K562 (cell line): ENCODE measurements around the gene MBD2. TPM values are rescaled to one million over a fixed set of nuclear protein-coding genes. Genes with fewer than 3 reads are reported as not detected.

Source experiments
- ATAC-seq: fragments of 200-7000 bp; cut with Tn5 transposase; 3 replicates; pipeline ENCODE4 v1.9.1; 2020; ENCODE audit warnings: moderate library complexity
- BruUV-seq: library from RNA; stranded (reverse); fragments of 400-500 nt; replicated peaks from 2 replicates; lab custom pipeline; 2021; lab: Mats Ljungman, UMichigan
- CTCF ChIA-PET: fragments of 300-600 bp; formaldehyde crosslinking; extraction: SDS; loops from one replicate; lab custom pipeline; 2021; ENCODE audit warnings: low intra/inter-chr PET ratio; lab: Yijun Ruan, JAX
- POLR2A ChIA-PET: fragments of 300-600, 350-650 bp; sonication (Branson Sonifier 250); formaldehyde crosslinking; extraction: SDS; loops from one replicate; lab custom pipeline; 2021; ENCODE audit warnings: antibody characterized with exemption, inconsistent platforms; lab: Yijun Ruan, JAX
- DNase-seq, 4 experiments: peaks; one replicate each; pipeline versions ENCODE4 v3.0.0 to v3.0.0-alpha.2; 2011 to 2018; ENCODE audit warnings: low spot score in 3 of 4, mixed read lengths in 3 of 4; ENCODE audit errors: extremely low read depth in 1 of 4
- FAIRE-seq: peaks from 2 replicates; lab custom pipeline; 2011; peaks lifted over from hg19 to GRCh38; lab: Jason Lieb, UNC
- H2AFZ ChIP-seq: 2 replicates; pipeline ENCODE4 v1.6.0; 2011; ENCODE audit warnings: low read depth, low read length, control low read depth, inconsistent platforms
- H3K27ac ChIP-seq: fragments of 200-600 bp; 3 replicates; pipeline ENCODE4 v1.8.0; 2011; ENCODE audit warnings: low read depth, mild to moderate bottlenecking, control low read depth, inconsistent platforms, low read length, moderate library complexity, mixed read lengths; ENCODE audit errors: extremely low read depth
- H3K27me3 ChIP-seq, 2 experiments: fragments of 300-600 bp in 1 of 2; 2 replicates in 1 of 2; 3 replicates in 1 of 2; pipeline versions ENCODE4 v1.6.0 to v1.8.0; 2011; ENCODE audit warnings: inconsistent platforms in 2 of 2, low read length in 2 of 2, mild to moderate bottlenecking in 1 of 2, mixed read lengths in 1 of 2, moderate library complexity in 1 of 2; ENCODE audit not compliant: control insufficient read depth in 2 of 2, insufficient read depth in 2 of 2
- H3K36me3 ChIP-seq: fragments of 300-600 bp; 3 replicates; pipeline ENCODE4 v1.8.0; 2011; ENCODE audit warnings: mild to moderate bottlenecking, low read length, inconsistent platforms; ENCODE audit not compliant: control insufficient read depth, insufficient read depth
- H3K4me1 ChIP-seq, 2 experiments: fragments of 200-600 bp in 1 of 2; replicated peaks in 1 of 2; 2 replicates in 1 of 2; 3 replicates in 1 of 2; pipeline versions ENCODE4 v1.5.1 to v1.8.0; 2011; ENCODE audit warnings: inconsistent platforms in 2 of 2, low read length in 2 of 2, mild to moderate bottlenecking in 1 of 2, mixed read lengths in 1 of 2, moderate library complexity in 1 of 2; ENCODE audit not compliant: control insufficient read depth in 2 of 2, insufficient read depth in 2 of 2
- H3K4me2 ChIP-seq: 2 replicates; pipeline ENCODE4 v1.6.1; 2011; ENCODE audit warnings: low read length, control low read depth, inconsistent platforms, mixed read lengths; ENCODE audit not compliant: insufficient read depth
- H3K4me3 ChIP-seq: fragments of 200-600 bp; sonication (generic), shearing (Covaris generic); 2 replicates; pipeline ENCODE4 v1.5.1; 2016; ENCODE audit warnings: control low read depth, inconsistent platforms
- H3K79me2 ChIP-seq: fragments of 200-600 bp; 3 replicates; pipeline ENCODE4 v1.8.0; 2011; ENCODE audit warnings: low read length, inconsistent platforms; ENCODE audit not compliant: control insufficient read depth, insufficient read depth
- H3K9ac ChIP-seq, 2 experiments: 2 replicates each; pipeline versions ENCODE4 v1.6.0 to v1.6.1; 2011; ENCODE audit warnings: low read depth in 2 of 2, low read length in 2 of 2, control low read depth in 1 of 2, inconsistent platforms in 1 of 2, mild to moderate bottlenecking in 1 of 2, mixed read lengths in 1 of 2; ENCODE audit not compliant: insufficient read depth in 1 of 2
- H3K9me1 ChIP-seq: one replicate; pipeline ENCODE4 v1.6.0; 2011; ENCODE audit warnings: inconsistent platforms, mild to moderate bottlenecking, low read length, moderate library complexity; ENCODE audit not compliant: control insufficient read depth, insufficient read depth
- H3K9me3 ChIP-seq: replicated peaks from 2 replicates; pipeline ENCODE4 v1.5.1; 2011; ENCODE audit warnings: low read depth, low read length, inconsistent platforms; ENCODE audit not compliant: control insufficient read depth, insufficient read depth
- H4K20me1 ChIP-seq: replicated peaks from 2 replicates; pipeline ENCODE4 v1.6.1; 2011; ENCODE audit warnings: low read length, inconsistent platforms, mixed read lengths; ENCODE audit not compliant: control insufficient read depth, insufficient read depth
- ADNP ChIP-seq: fragments of 200-800 bp; sonication (Bioruptor generic); IDR thresholded peaks from 2 replicates; pipeline ENCODE4 v1.6.1; 2016; ENCODE audit warnings: missing genetic modification characterization, missing compliant biosample characterization
- KDM4B ChIP-seq, 2 experiments: fragments of 450-650 bp in 1 of 2; sonication (generic) in 1 of 2; IDR thresholded peaks; 2 replicates each; pipeline ENCODE4 v1.6.1; 2016 to 2017; ENCODE audit warnings: borderline replicate concordance in 2 of 2, antibody characterized with exemption in 1 of 2, low read depth in 1 of 2, mild to moderate bottlenecking in 1 of 2
- MCM5 ChIP-seq: fragments of 450-650 bp; IDR thresholded peaks from 2 replicates; pipeline ENCODE4 v1.6.1; 2016; ENCODE audit warnings: low read depth
- PURB ChIP-seq: sonication (generic); formaldehyde crosslinking; IDR thresholded peaks from 2 replicates; pipeline ENCODE4 v1.9.0; 2021; ENCODE audit warnings: low read depth, mild to moderate bottlenecking, missing genetic modification reagents
- TARDBP ChIP-seq: fragments of 450-650 bp; IDR thresholded peaks from 2 replicates; pipeline ENCODE4 v1.6.1; 2016
- ZBTB1 ChIP-seq: sonication (generic); formaldehyde crosslinking; IDR thresholded peaks from 2 replicates; pipeline ENCODE4 v1.8.1; 2023; ENCODE audit warnings: missing genetic modification reagents, low read depth, mild to moderate bottlenecking, borderline replicate concordance
- WGBS: fragments of 100-300 bp; shearing (Covaris generic); methylation state at CpG from one replicate; pipeline ENCODE4 v1.1.6; 2016; ENCODE audit warnings: low coverage, mixed read lengths; ENCODE audit not compliant: insufficient coverage; ENCODE audit errors: missing lambda C conversion rate; 5-methylcytosine and 5-hydroxymethylcytosine counted together
- in situ Hi-C: fragments of 300-500 bp; cut with MboI; formaldehyde crosslinking; loops from 4 replicates; pipeline ENCODE4 v1.15.0; 2018; ENCODE audit warnings: inconsistent platforms, mixed read lengths
- intact Hi-C: fragments of 100-400 bp; cut with micrococcal nuclease; formaldehyde crosslinking; loops from 2 replicates; pipeline ENCODE4 v1.14.2; 2022
- polyA plus RNA-seq, 8 experiments: library from polyadenylated mRNA; depleted of rRNA in 4 of 8; stranded (reverse) in 5 of 8; unstranded in 3 of 8; fragments of >200 nt; fragmentation: Nextera tagmentation in 2 of 8; fragmentation: Illumina TruSeq in 1 of 8; extraction: Ambion mirVana in 2 of 8; extraction: Trizol in 1 of 8; gene quantifications; 2 replicates each; pipeline versions ENCODE4 v1.2.1 to v1.2.3, GENCODE V29; 2011 to 2014; ENCODE audit warnings: inconsistent platforms in 1 of 8, missing spikeins in 1 of 8
- total RNA-seq, 7 experiments: library from RNA; depleted of rRNA in 6 of 7; stranded (reverse); fragments of >200 nt in 6 of 7; fragmentation: Illumina TruSeq in 2 of 7; extraction: Trizol in 2 of 7; gene quantifications; 2 replicates each; pipeline versions ENCODE4 v1.2.1 to v1.2.3, GENCODE V29; 2011 to 2021; ENCODE audit warnings: low replicate concordance in 1 of 7
- TF ChIP-seq, protein P1 (sequence below): sonication (generic); formaldehyde crosslinking; IDR thresholded peaks from 2 replicates; pipeline ENCODE4 v1.8.0; 2022; ENCODE audit warnings: mild to moderate bottlenecking, missing genetic modification reagents
- TF ChIP-seq, protein P2 (sequence below): fragments of 450-650 bp; IDR thresholded peaks from 2 replicates; pipeline ENCODE4 v1.6.1; 2016; ENCODE audit warnings: mild to moderate bottlenecking

Gene MBD2
- total and polyA plus RNA-seq, 9 of the 15 experiments (the other 6 are each of a cell fraction or from before 2014, with no cell fraction given) = 4.4 to 40.2 (median 13.9) TPM

DNA sequence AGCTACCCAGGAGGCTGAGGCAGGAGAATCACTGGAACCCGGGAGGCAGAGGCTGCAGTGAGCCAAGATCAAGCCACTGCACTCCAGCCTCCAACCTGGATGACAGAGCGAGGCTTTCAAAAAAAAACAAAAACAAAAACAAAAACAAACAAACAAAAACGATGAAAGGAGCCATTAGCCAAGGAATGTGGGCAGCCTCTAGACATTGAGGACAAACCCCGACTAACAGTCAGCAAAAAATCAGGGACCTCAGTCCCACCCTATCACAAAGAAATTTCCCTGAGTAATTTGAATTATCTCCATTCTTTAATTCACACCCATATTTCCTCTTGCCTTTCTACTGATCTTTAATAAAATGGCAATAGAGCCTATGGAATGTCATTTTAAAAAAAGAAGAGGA is 75.8 kb downstream of the MBD2 start:
- BruUV-seq = no TSS peak
- Histone ChIP-seq H3K36me3 (no peaks in the 10 kb centered on the region), H4K20me1 (no peaks in the 10 kb centered on the region), H2AFZ (no peak overlapping the region), H3K4me3 (no peak overlapping the region), H3K79me2 (no peaks in the 10 kb centered on the region), H3K9me3 (no peaks in the 10 kb centered on the region), H3K4me1 (peaks cover 0 to 4% of the 10 kb centered on the region in 2 experiments; a peak in 1 of 5 replicates), H3K9me1 (no peaks in the 10 kb centered on the region), H3K27me3 (no peaks in the 10 kb centered on the region), H3K4me2 (no peak overlapping the region), H3K9ac (no peak overlapping the region), H3K27ac (no peak overlapping the region)
- POLR2A ChIA-PET = no interaction called here
- in situ Hi-C loops = no loop called here
- FAIRE-seq = no peak
- 41% methylated on average over 3 of the region's 4 CpGs for WGBS
- DNase-seq = no peak
- TF ChIP-seq ADNP (tag) (no peak), KDM4B (IDR thresholded peaks at IDR 0.05; ENCODE audit: borderline replicate concordance in 2 of 2, low read depth in 1 of 2) (no peak), PURB (CRISPR knock-in tag) (no peak), MCM5 (no peak), ZBTB1 (CRISPR knock-in tag) (no peak), TARDBP (no peak)
- TF ChIP-seq, protein P1, sequence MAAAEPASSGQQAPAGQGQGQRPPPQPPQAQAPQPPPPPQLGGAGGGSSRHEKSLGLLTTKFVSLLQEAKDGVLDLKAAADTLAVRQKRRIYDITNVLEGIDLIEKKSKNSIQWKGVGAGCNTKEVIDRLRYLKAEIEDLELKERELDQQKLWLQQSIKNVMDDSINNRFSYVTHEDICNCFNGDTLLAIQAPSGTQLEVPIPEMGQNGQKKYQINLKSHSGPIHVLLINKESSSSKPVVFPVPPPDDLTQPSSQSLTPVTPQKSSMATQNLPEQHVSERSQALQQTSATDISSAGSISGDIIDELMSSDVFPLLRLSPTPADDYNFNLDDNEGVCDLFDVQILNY = no peak
- TF ChIP-seq, protein P2, sequence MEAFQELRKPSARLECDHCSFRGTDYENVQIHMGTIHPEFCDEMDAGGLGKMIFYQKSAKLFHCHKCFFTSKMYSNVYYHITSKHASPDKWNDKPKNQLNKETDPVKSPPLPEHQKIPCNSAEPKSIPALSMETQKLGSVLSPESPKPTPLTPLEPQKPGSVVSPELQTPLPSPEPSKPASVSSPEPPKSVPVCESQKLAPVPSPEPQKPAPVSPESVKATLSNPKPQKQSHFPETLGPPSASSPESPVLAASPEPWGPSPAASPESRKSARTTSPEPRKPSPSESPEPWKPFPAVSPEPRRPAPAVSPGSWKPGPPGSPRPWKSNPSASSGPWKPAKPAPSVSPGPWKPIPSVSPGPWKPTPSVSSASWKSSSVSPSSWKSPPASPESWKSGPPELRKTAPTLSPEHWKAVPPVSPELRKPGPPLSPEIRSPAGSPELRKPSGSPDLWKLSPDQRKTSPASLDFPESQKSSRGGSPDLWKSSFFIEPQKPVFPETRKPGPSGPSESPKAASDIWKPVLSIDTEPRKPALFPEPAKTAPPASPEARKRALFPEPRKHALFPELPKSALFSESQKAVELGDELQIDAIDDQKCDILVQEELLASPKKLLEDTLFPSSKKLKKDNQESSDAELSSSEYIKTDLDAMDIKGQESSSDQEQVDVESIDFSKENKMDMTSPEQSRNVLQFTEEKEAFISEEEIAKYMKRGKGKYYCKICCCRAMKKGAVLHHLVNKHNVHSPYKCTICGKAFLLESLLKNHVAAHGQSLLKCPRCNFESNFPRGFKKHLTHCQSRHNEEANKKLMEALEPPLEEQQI = no peak
- no peak for ATAC-seq
- intact Hi-C loops = loop anchor here (10.0 kb wide), 1 partner anchor 126 kb away; no protein-coding TSS in a partner anchor
- CTCF ChIA-PET = no interaction called here
